OCI-LY1 (cell line): ENCODE data around the gene ANKMY1.

Experiments used
- CTCF ChIP-seq: fragments of 200-600 bp; sonication (generic), shearing (Covaris generic); IDR thresholded peaks from 2 replicates; pipeline ENCODE4 v1.5.1; 2017; ENCODE audit warnings: mild to moderate bottlenecking, antibody characterized with exemption, low read length, moderate library complexity, mixed read lengths
- EZH2 ChIP-seq: fragments of 200-600 bp; sonication (generic), shearing (Covaris generic); IDR thresholded peaks from 2 replicates; pipeline ENCODE4 v1.8.0; 2017; ENCODE audit warnings: borderline replicate concordance, mixed run types, mild to moderate bottlenecking, antibody characterized with exemption, low read length, moderate library complexity, mixed read lengths

GRCh38 chr2:240588006-240588655, 30.3 kb upstream of the ANKMY1 start:
- no peak for TF ChIP-seq CTCF
- TF ChIP-seq EZH2, result no peak
